ENCODE measurements around the gene TNFRSF11A.

The TNFRSF11A gene

GRCh38 chr18:62407660-62408059 is 82.5 kb downstream of the TNFRSF11A start:
- no peaks in the 10 kb centered on the region for H3K36me3 ChIP-seq (ENCODE audit: control insufficient read depth, insufficient read depth, low read length)
- H3K9me3 ChIP-seq (ENCODE audit: control insufficient read depth, low read length): no peaks in the 10 kb centered on the region
- H3K27me3 ChIP-seq (ENCODE audit: control insufficient read depth, insufficient read depth, low read length, poor library complexity, severe bottlenecking): no peaks in the 10 kb centered on the region
- no peaks in the 10 kb centered on the region for H3K4me1 ChIP-seq (ENCODE audit: control insufficient read depth, insufficient read depth, low read length)
- WGBS, 2 experiments: 90 to 93% methylated on average over 10 of the region's 10 CpGs
- H3K4me3 ChIP-seq (ENCODE audit: insufficient read depth, low read depth, low read length): no peak overlapping the region
- H3K27ac ChIP-seq (ENCODE audit: insufficient read depth, low read depth, low read length, poor library complexity, severe bottlenecking): no peak overlapping the region

GRCh38 chr18:62409821-62410220 is 84.7 kb downstream of the TNFRSF11A start:
- WGBS, 2 experiments: 77 to 81% methylated on average over 4 to 5 of the region's 5 CpGs

GRCh38 chr18:62412231-62412979 is 87.3 kb downstream of the TNFRSF11A start:
- H3K36me3 ChIP-seq (ENCODE audit: control insufficient read depth, insufficient read depth, low read length): no peaks in the 10 kb centered on the region
- H3K9me3 ChIP-seq (ENCODE audit: control insufficient read depth, low read length): no peaks in the 10 kb centered on the region
- no peaks in the 10 kb centered on the region for H3K27me3 ChIP-seq (ENCODE audit: control insufficient read depth, insufficient read depth, low read length, poor library complexity, severe bottlenecking)
- H3K4me3 ChIP-seq (ENCODE audit: insufficient read depth, low read depth, low read length): no peak overlapping the region
- 83 to 89% methylated on average over 4 of the region's 5 CpGs for WGBS, 2 experiments
- no peak overlapping the region for H3K27ac ChIP-seq (ENCODE audit: insufficient read depth, low read depth, low read length, poor library complexity, severe bottlenecking)
- no peaks in the 10 kb centered on the region for H3K4me1 ChIP-seq (ENCODE audit: control insufficient read depth, insufficient read depth, low read length)

More at GRCh38 chr18:62409821-62410220, 84.7 kb downstream of the TNFRSF11A start:
- H3K9me3 ChIP-seq (ENCODE audit: control insufficient read depth, low read length): no peaks in the 10 kb centered on the region
- no peaks in the 10 kb centered on the region for H3K4me1 ChIP-seq (ENCODE audit: control insufficient read depth, insufficient read depth, low read length)
- H3K36me3 ChIP-seq (ENCODE audit: control insufficient read depth, insufficient read depth, low read length): no peaks in the 10 kb centered on the region
- no peak overlapping the region for H3K27ac ChIP-seq (ENCODE audit: insufficient read depth, low read depth, low read length, poor library complexity, severe bottlenecking)
- H3K4me3 ChIP-seq (ENCODE audit: insufficient read depth, low read depth, low read length): no peak overlapping the region
- no peaks in the 10 kb centered on the region for H3K27me3 ChIP-seq (ENCODE audit: control insufficient read depth, insufficient read depth, low read length, poor library complexity, severe bottlenecking)

GRCh38 chr18:62413206-62413605 is 88.1 kb downstream of the TNFRSF11A start:
- H3K36me3 ChIP-seq (ENCODE audit: control insufficient read depth, insufficient read depth, low read length): no peaks in the 10 kb centered on the region
- 65% methylated on average over 1 of the region's 1 CpG; no CpG with 5 or more reads in 1 of the 2 experiments for whole genome bisulfite sequencing, 2 experiments
- H3K27ac ChIP-seq (ENCODE audit: insufficient read depth, low read depth, low read length, poor library complexity, severe bottlenecking): no peak overlapping the region
- H3K27me3 ChIP-seq (ENCODE audit: control insufficient read depth, insufficient read depth, low read length, poor library complexity, severe bottlenecking): no peaks in the 10 kb centered on the region
- H3K4me3 ChIP-seq (ENCODE audit: insufficient read depth, low read depth, low read length): no peak overlapping the region
- H3K4me1 ChIP-seq (ENCODE audit: control insufficient read depth, insufficient read depth, low read length): no peaks in the 10 kb centered on the region
- H3K9me3 ChIP-seq (ENCODE audit: control insufficient read depth, low read length): no peaks in the 10 kb centered on the region

GRCh38 chr18:62418258-62418657 is 93.1 kb downstream of the TNFRSF11A start:
- Histone ChIP-seq H3K27ac (ENCODE audit: insufficient read depth, low read depth, low read length, poor library complexity, severe bottlenecking) (no peak overlapping the region), H3K36me3 (ENCODE audit: control insufficient read depth, insufficient read depth, low read length) (no peaks in the 10 kb centered on the region), H3K4me1 (ENCODE audit: control insufficient read depth, insufficient read depth, low read length) (no peaks in the 10 kb centered on the region), H3K4me3 (ENCODE audit: insufficient read depth, low read depth, low read length) (no peak overlapping the region), H3K9me3 (ENCODE audit: control insufficient read depth, low read length) (no peaks in the 10 kb centered on the region), H3K27me3 (ENCODE audit: control insufficient read depth, insufficient read depth, low read length, poor library complexity, severe bottlenecking) (no peaks in the 10 kb centered on the region)
- 88 to 95% methylated on average over 1 of the region's 1 CpG for WGBS, 2 experiments

- Histone ChIP-seq H3K36me3 (ENCODE audit: control insufficient read depth, insufficient read depth, low read length) (no peaks in the 10 kb centered on the region), H3K27ac (ENCODE audit: insufficient read depth, low read depth, low read length, poor library complexity, severe bottlenecking) (no peak overlapping the region), H3K27me3 (ENCODE audit: control insufficient read depth, insufficient read depth, low read length, poor library complexity, severe bottlenecking) (no peaks in the 10 kb centered on the region), H3K9me3 (ENCODE audit: control insufficient read depth, low read length) (no peaks in the 10 kb centered on the region), H3K4me3 (ENCODE audit: insufficient read depth, low read depth, low read length) (no peak overlapping the region), H3K4me1 (ENCODE audit: control insufficient read depth, insufficient read depth, low read length) (no peaks in the 10 kb centered on the region)
- 91 to 94% methylated on average over 2 to 3 of the region's 3 CpGs for WGBS, 2 experiments
Measured at GRCh38 chr18:62420151-62420512, 95.0 kb downstream of the TNFRSF11A start.

- Histone ChIP-seq H3K4me3 (ENCODE audit: insufficient read depth, low read depth, low read length) (no peak overlapping the region), H3K27me3 (ENCODE audit: control insufficient read depth, insufficient read depth, low read length, poor library complexity, severe bottlenecking) (no peaks in the 10 kb centered on the region), H3K4me1 (ENCODE audit: control insufficient read depth, insufficient read depth, low read length) (no peaks in the 10 kb centered on the region), H3K27ac (ENCODE audit: insufficient read depth, low read depth, low read length, poor library complexity, severe bottlenecking) (no peak overlapping the region), H3K9me3 (ENCODE audit: control insufficient read depth, low read length) (no peaks in the 10 kb centered on the region), H3K36me3 (ENCODE audit: control insufficient read depth, insufficient read depth, low read length) (no peaks in the 10 kb centered on the region)
- WGBS, 2 experiments: 90 to 95% methylated on average over 9 of the region's 9 CpGs
Measured at GRCh38 chr18:62420513-62421209, 95.6 kb downstream of the TNFRSF11A start.

- Histone ChIP-seq H3K4me3 (ENCODE audit: insufficient read depth, low read depth, low read length) (no peak overlapping the region), H3K9me3 (ENCODE audit: control insufficient read depth, low read length) (no peaks in the 10 kb centered on the region), H3K27me3 (ENCODE audit: control insufficient read depth, insufficient read depth, low read length, poor library complexity, severe bottlenecking) (no peaks in the 10 kb centered on the region), H3K27ac (ENCODE audit: insufficient read depth, low read depth, low read length, poor library complexity, severe bottlenecking) (no peak overlapping the region), H3K36me3 (ENCODE audit: control insufficient read depth, insufficient read depth, low read length) (no peaks in the 10 kb centered on the region), H3K4me1 (ENCODE audit: control insufficient read depth, insufficient read depth, low read length) (no peaks in the 10 kb centered on the region)
- 8% methylated on average over 14 of the region's 14 CpGs for WGBS, 2 experiments
Measured at GRCh38 chr18:62425465-62426190, 100.5 kb downstream of the TNFRSF11A start.

- WGBS, 2 experiments: 64 to 76% methylated on average over 3 of the region's 3 CpGs
- no peaks in the 10 kb centered on the region for H3K36me3 ChIP-seq (ENCODE audit: control insufficient read depth, insufficient read depth, low read length)
Measured at GRCh38 chr18:62426191-62426488, 101.0 kb downstream of the TNFRSF11A start.

GRCh38 chr18:62432176-62432575 is 107.1 kb downstream of the TNFRSF11A start:
- 94 to 95% methylated on average over 4 of the region's 4 CpGs for WGBS, 2 experiments
- Histone ChIP-seq H3K9me3 (ENCODE audit: control insufficient read depth, low read length) (no peaks in the 10 kb centered on the region), H3K4me1 (ENCODE audit: control insufficient read depth, insufficient read depth, low read length) (no peaks in the 10 kb centered on the region), H3K4me3 (ENCODE audit: insufficient read depth, low read depth, low read length) (no peak overlapping the region), H3K27me3 (ENCODE audit: control insufficient read depth, insufficient read depth, low read length, poor library complexity, severe bottlenecking) (no peaks in the 10 kb centered on the region), H3K36me3 (ENCODE audit: control insufficient read depth, insufficient read depth, low read length) (no peaks in the 10 kb centered on the region), H3K27ac (ENCODE audit: insufficient read depth, low read depth, low read length, poor library complexity, severe bottlenecking) (no peak overlapping the region)

More at GRCh38 chr18:62426191-62426488, 101.0 kb downstream of the TNFRSF11A start:
- Histone ChIP-seq H3K4me3 (ENCODE audit: insufficient read depth, low read depth, low read length) (no peak overlapping the region), H3K27ac (ENCODE audit: insufficient read depth, low read depth, low read length, poor library complexity, severe bottlenecking) (no peak overlapping the region), H3K4me1 (ENCODE audit: control insufficient read depth, insufficient read depth, low read length) (no peaks in the 10 kb centered on the region), H3K27me3 (ENCODE audit: control insufficient read depth, insufficient read depth, low read length, poor library complexity, severe bottlenecking) (no peaks in the 10 kb centered on the region), H3K9me3 (ENCODE audit: control insufficient read depth, low read length) (no peaks in the 10 kb centered on the region)

Data from ectodermal cell (in vitro differentiated cells).